Esophagus muscularis mucosa (tissue), 4 donors: ENCODE measurements around the gene PLA2R1. TPM values are rescaled to one million over a fixed set of nuclear protein-coding genes. Genes with fewer than 3 reads are reported as not detected.
A peak's percentile ranks its signal among the peaks of the same experiment; 100 is the strongest.
"Not testable (repeated sequence)": the region's sequence is repeated elsewhere in the genome, so short reads cannot be mapped to it uniquely, and the experiment has no call there.

Experiments
- DNase-seq: peaks from one replicate; pipeline ENCODE4 v3.0.0-alpha.2; 2017; ENCODE audit errors: extremely low spot score
- H3K27ac ChIP-seq, 4 donors: fragments of 200-600 bp; sonication (generic); replicated peaks in 1 of 4; 1 replicate in 3 of 4; 2 replicates in 1 of 4; pipeline ENCODE4 v1.5.1; 2016 to 2019; ENCODE audit warnings: mild to moderate bottlenecking in 1 of 4
- H3K27me3 ChIP-seq, 4 donors: fragments of 200-600 bp; sonication (generic); one replicate each; pipeline versions ENCODE4 v1.5.1 to v1.6.0; 2016 to 2019
- H3K36me3 ChIP-seq, 4 donors: fragments of 200-600 bp; sonication (generic); one replicate each; pipeline ENCODE4 v1.5.1; 2016 to 2019
- H3K4me1 ChIP-seq, 4 donors: fragments of 200-600 bp; sonication (generic); one replicate each; pipeline ENCODE4 v1.5.1; 2016 to 2019
- H3K4me3 ChIP-seq, 4 donors: fragments of 200-600 bp; sonication (generic); 1 replicate in 2 of 4; 2 replicates in 2 of 4; pipeline ENCODE4 v1.5.1; 2016 to 2019; ENCODE audit warnings: mild to moderate bottlenecking in 4 of 4, moderate library complexity in 1 of 4
- H3K9me3 ChIP-seq, 4 donors: fragments of 200-600 bp; sonication (generic); 1 replicate in 3 of 4; 2 replicates in 1 of 4; pipeline ENCODE4 v1.5.1; 2016 to 2019
- EP300 ChIP-seq: sonication (generic); formaldehyde crosslinking; IDR thresholded peaks from one replicate; pipeline ENCODE4 v1.6.1; 2017; ENCODE audit warnings: antibody characterized with exemption
- POLR2A ChIP-seq: fragments of 450-650 bp; IDR thresholded peaks from one replicate; pipeline ENCODE4 v1.6.1; 2017; ENCODE audit warnings: antibody characterized with exemption, moderate library complexity, mild to moderate bottlenecking, low read depth
- POLR2AphosphoS5 ChIP-seq, 2 donors: sonication (generic); formaldehyde crosslinking; IDR thresholded peaks; one replicate each; pipeline ENCODE4 v1.6.1; 2017; ENCODE audit warnings: antibody characterized with exemption in 2 of 2
- WGBS: methylation state at CpG from one replicate; pipeline ENCODE4 v1.1.5; 2018; 5-methylcytosine and 5-hydroxymethylcytosine counted together
- intact Hi-C: fragments of 100-400 bp; cut with DNase I; formaldehyde crosslinking; loops from one replicate; pipeline ENCODE4 v1.15.1; 2023
- total RNA-seq, 4 donors: library from RNA; depleted of rRNA; stranded (reverse); fragments of >200 nt; gene quantifications; one replicate each; pipeline versions ENCODE4 v1.1.0 to v1.2.1, GENCODE V29; 2016
- TF ChIP-seq, protein P1 (sequence below), 3 experiments: fragments of 200-600 bp in 2 of 3; fragments of 450-650 bp in 1 of 3; sonication (generic) in 2 of 3; IDR thresholded peaks; one replicate each; pipeline ENCODE4 v1.5.1; 2017 to 2019; ENCODE audit warnings: antibody characterized with exemption in 3 of 3, mild to moderate bottlenecking in 2 of 3, moderate library complexity in 1 of 3

Gene PLA2R1
- total RNA-seq, 4 donors from 2014 or later, result 2.8 to 6.4 (median 5.1) TPM

- Histone ChIP-seq H3K27ac (no peak overlapping the region), H3K9me3 (no peaks in the 10 kb centered on the region), H3K27me3 (no peaks in the 10 kb centered on the region), H3K4me3 (no peak overlapping the region), H3K36me3 (no peaks in the 10 kb centered on the region), H3K4me1 (peaks cover 6 to 24% (median 18%) of the 10 kb centered on the region in 4 donors)
- intact Hi-C loops, result no loop called here
- TF ChIP-seq POLR2AphosphoS5 (IDR thresholded peaks at IDR 0.05) (no peak), EP300 (no peak), POLR2A (no peak)
- TF ChIP-seq, protein P1, sequence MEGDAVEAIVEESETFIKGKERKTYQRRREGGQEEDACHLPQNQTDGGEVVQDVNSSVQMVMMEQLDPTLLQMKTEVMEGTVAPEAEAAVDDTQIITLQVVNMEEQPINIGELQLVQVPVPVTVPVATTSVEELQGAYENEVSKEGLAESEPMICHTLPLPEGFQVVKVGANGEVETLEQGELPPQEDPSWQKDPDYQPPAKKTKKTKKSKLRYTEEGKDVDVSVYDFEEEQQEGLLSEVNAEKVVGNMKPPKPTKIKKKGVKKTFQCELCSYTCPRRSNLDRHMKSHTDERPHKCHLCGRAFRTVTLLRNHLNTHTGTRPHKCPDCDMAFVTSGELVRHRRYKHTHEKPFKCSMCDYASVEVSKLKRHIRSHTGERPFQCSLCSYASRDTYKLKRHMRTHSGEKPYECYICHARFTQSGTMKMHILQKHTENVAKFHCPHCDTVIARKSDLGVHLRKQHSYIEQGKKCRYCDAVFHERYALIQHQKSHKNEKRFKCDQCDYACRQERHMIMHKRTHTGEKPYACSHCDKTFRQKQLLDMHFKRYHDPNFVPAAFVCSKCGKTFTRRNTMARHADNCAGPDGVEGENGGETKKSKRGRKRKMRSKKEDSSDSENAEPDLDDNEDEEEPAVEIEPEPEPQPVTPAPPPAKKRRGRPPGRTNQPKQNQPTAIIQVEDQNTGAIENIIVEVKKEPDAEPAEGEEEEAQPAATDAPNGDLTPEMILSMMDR (IDR thresholded peaks at IDR 0.05), result no peak
- DNase-seq, result no peak
Observed at GRCh38 chr2:160041091-160041490, 21.3 kb downstream of the PLA2R1 start.

DNA sequence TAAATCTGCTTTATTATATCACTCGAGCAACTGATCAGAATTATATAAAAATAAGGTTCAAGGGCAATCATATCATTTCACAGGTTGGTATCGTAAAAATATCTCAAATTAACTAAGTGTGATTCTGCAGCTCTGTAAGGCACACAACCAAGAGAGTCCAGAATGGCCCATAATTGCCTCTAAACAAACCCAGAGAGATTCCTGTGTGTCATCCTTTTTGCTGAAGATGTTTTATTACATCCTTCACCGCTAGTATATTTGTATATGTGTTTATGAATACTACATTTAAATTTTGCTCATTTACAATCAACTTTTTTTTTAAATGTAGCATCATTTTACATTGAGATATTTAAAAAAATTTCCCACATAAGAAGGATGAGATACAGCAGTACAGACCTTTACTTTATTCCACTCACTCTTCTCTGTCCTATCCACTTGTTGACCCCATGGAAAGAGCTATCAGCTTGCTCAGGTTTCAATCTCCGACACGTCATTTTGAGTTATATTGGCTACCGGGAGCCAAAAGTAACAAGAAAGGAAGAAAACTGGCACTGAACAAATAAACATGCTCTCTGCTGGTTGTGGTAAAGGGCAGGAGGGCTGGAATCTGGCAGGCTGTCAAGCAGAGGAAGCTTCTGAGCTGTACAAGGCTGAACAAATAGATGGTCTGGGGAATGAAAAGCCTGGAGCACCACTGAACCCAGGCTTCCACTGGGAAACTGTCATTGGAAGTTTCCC lies 23.1 kb downstream of the PLA2R1 start:
- H3K27me3 ChIP-seq, result no peaks in the 10 kb centered on the region
- peaks cover 6 to 24% (median 18%) of the 10 kb centered on the region in 4 donors for H3K4me1 ChIP-seq
- WGBS, result 57% methylated on average over 6 of the region's 6 CpGs
- TF ChIP-seq, protein P1 (IDR thresholded peaks at IDR 0.05), result no peak
- no peak for TF ChIP-seq POLR2AphosphoS5 (IDR thresholded peaks at IDR 0.05)
- TF ChIP-seq POLR2A, result no peak
- TF ChIP-seq EP300, result no peak
- DNase-seq, result peak; percentile 78
- intact Hi-C loops, result no loop called here
- H3K4me3 ChIP-seq, result no peak overlapping the region
- no peak overlapping the region for H3K27ac ChIP-seq
- no peaks in the 10 kb centered on the region for H3K36me3 ChIP-seq
- H3K9me3 ChIP-seq, result no peaks in the 10 kb centered on the region

DNA sequence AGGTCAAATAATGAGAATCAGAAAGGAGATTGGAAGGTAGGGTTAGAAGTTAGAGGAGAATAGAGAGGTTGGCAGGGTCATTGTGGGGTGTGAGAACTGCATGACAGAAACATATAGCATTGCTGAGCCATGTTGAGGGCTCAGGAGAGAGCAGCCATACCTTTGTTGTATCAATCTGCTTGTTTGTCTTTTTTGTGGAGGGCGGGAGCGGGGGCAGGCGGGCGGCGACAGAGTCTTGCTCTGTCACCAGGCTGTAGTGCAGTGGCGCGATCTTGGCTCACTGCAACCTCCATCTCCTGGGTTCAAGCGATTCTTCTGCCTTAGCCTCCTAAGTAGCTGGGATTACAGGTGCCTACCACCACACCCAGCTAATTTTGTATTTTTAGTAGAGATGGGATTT lies 23.8 kb downstream of the PLA2R1 start:
- H3K36me3 ChIP-seq, H3K9me3 ChIP-seq, intact Hi-C loops, H3K27ac ChIP-seq, H3K4me3 ChIP-seq, H3K27me3 ChIP-seq: not testable (repeated sequence)
- DNase-seq, result peak; percentile 19
- 94% methylated on average over 8 of the region's 8 CpGs for WGBS
- peaks cover 6 to 24% (median 18%) of the 10 kb centered on the region in 4 donors for H3K4me1 ChIP-seq

- 78% methylated on average over 3 of the region's 3 CpGs for WGBS
- no peaks in the 10 kb centered on the region for H3K27me3 ChIP-seq
- peaks cover 6 to 24% (median 18%) of the 10 kb centered on the region in 4 donors for H3K4me1 ChIP-seq
- H3K27ac ChIP-seq, result no peak overlapping the region
- H3K36me3 ChIP-seq, result peaks cover 0 to 4% (median 0%) of the 10 kb centered on the region in 4 donors
- TF ChIP-seq EP300 (no peak), POLR2AphosphoS5 (IDR thresholded peaks at IDR 0.05) (no peak), POLR2A (no peak)
- TF ChIP-seq, protein P1 (IDR thresholded peaks at IDR 0.05), result no peak
- intact Hi-C loops, result no loop called here
- peak; percentile 57 for DNase-seq
- no peak overlapping the region for H3K4me3 ChIP-seq
- no peaks in the 10 kb centered on the region for H3K9me3 ChIP-seq
Observed at GRCh38 chr2:160036736-160037135, 25.7 kb downstream of the PLA2R1 start.

- Histone ChIP-seq H3K9me3 (no peaks in the 10 kb centered on the region), H3K4me3 (no peak overlapping the region), H3K4me1 (peaks cover 6 to 15% (median 10%) of the 10 kb centered on the region in 4 donors), H3K36me3 (peaks cover 0 to 8% (median 0%) of the 10 kb centered on the region in 4 donors), H3K27me3 (no peaks in the 10 kb centered on the region), H3K27ac (no peak overlapping the region)
- 100% methylated on average over 1 of the region's 1 CpG for WGBS
- intact Hi-C loops, result no loop called here
- TF ChIP-seq, protein P1 (IDR thresholded peaks at IDR 0.05), result no peak
- TF ChIP-seq EP300, result no peak
- no peak for TF ChIP-seq POLR2AphosphoS5 (IDR thresholded peaks at IDR 0.05)
- no peak for TF ChIP-seq POLR2A
- peak; percentile 81 for DNase-seq
Observed at GRCh38 chr2:160035125-160035524, 27.3 kb downstream of the PLA2R1 start.
